Naive B cell (primary cell): ENCODE measurements around the gene SUFU. TPM values are rescaled to one million over a fixed set of nuclear protein-coding genes. Genes with fewer than 3 reads are reported as not detected.
"Not testable (repeated sequence)": the region's sequence is repeated elsewhere in the genome, so short reads cannot be mapped to it uniquely, and the experiment has no call there.

ENCODE experiments used
- ATAC-seq, 2 donors: fragments of 150-1000 bp; cut with Tn5 transposase; 2 replicates each; pipeline ENCODE4 v1.10.0; 2021; ENCODE audit warnings: low read depth in 2 of 2, mild to moderate bottlenecking in 2 of 2, moderate library complexity in 2 of 2
- DNase-seq: peaks from one replicate; pipeline ENCODE4 v3.0.0; 2022
- H3K27ac Mint-ChIP-seq, 6 donors: one replicate each; pipeline ENCODE4 v1.8.0; 2020 to 2022; ENCODE audit warnings: mild to moderate bottlenecking in 6 of 6, mixed read lengths in 6 of 6, moderate library complexity in 5 of 6, inconsistent platforms in 2 of 6
- H3K27me3 Mint-ChIP-seq, 3 donors: one replicate each; pipeline ENCODE4 v1.8.0; 2021 to 2022; ENCODE audit warnings: mixed read lengths in 3 of 3, mild to moderate bottlenecking in 1 of 3
- H3K36me3 Mint-ChIP-seq, 2 donors: one replicate each; pipeline ENCODE4 v1.8.0; 2020 to 2022; ENCODE audit warnings: mixed read lengths in 2 of 2, inconsistent platforms in 1 of 2, mild to moderate bottlenecking in 1 of 2
- H3K4me1 Mint-ChIP-seq, 3 donors: one replicate each; pipeline ENCODE4 v1.8.0; 2020 to 2022; ENCODE audit warnings: mixed read lengths in 3 of 3, inconsistent platforms in 1 of 3, mild to moderate bottlenecking in 1 of 3, moderate library complexity in 1 of 3
- H3K4me3 Mint-ChIP-seq, 8 donors: one replicate each; pipeline ENCODE4 v1.8.0; 2020 to 2022; ENCODE audit warnings: mild to moderate bottlenecking in 8 of 8, mixed read lengths in 8 of 8, moderate library complexity in 8 of 8, inconsistent platforms in 2 of 8
- H3K9me3 Mint-ChIP-seq, 7 donors: one replicate each; pipeline ENCODE4 v1.8.0; 2020 to 2022; ENCODE audit warnings: mixed read lengths in 7 of 7, mild to moderate bottlenecking in 5 of 7, inconsistent platforms in 2 of 7, moderate library complexity in 1 of 7
- polyA plus RNA-seq, 6 donors: library from polyadenylated mRNA; unstranded; fragments of 300-500 nt; fragmentation: Illumina TruSeq; gene quantifications; one replicate each; pipeline ENCODE4 v1.2.3, GENCODE V29; 2021; ENCODE audit warnings: low read depth in 6 of 6

SUFU gene
- polyA plus RNA-seq, 6 donors from 2014 or later = 0.84 to 7.8 (median 4.0) TPM

- H3K36me3 Mint-ChIP-seq = peaks cover 6 to 7% of the 10 kb centered on the region in 2 donors
- no peak for DNase-seq
- peaks cover 12 to 24% (median 14%) of the 10 kb centered on the region in 3 donors for H3K4me1 Mint-ChIP-seq
- H3K4me3 Mint-ChIP-seq = no peak overlapping the region
- H3K9me3 Mint-ChIP-seq = no peaks in the 10 kb centered on the region
- ATAC-seq = no peak
- no peaks in the 10 kb centered on the region for H3K27me3 Mint-ChIP-seq
- H3K27ac Mint-ChIP-seq = peak overlapping the region in 1 of 6 donors; percentile 33
These were observed 10.8 kb upstream of the SUFU start for GRCh38 chr10:102492983-102493382.

DNA sequence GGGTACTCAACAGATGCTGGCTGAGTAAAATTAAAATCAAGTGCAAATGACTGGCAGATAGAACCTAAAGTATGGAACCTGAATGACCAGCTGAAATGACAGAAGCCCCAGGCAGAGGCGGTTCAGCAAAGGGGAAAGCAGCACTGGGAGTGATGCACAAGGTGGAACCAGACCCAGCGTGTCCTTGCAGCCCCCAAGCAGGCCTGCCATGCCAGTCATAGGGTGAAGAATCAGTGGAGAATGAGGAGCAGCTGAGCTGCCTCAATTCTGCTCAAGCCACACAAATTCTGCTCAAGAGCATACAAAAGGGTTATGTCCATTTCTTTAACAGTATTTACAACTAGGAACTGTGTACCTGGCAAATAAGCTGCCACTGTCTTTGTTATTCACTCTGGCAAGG is 10.0 kb upstream of the SUFU start:
- no peak for ATAC-seq
- H3K4me1 Mint-ChIP-seq = peaks cover 13 to 31% (median 14%) of the 10 kb centered on the region in 3 donors
- H3K4me3 Mint-ChIP-seq = no peak overlapping the region
- H3K9me3 Mint-ChIP-seq = no peaks in the 10 kb centered on the region
- H3K27ac Mint-ChIP-seq = peak overlapping the region in 1 of 6 donors; percentile 3
- H3K27me3 Mint-ChIP-seq = no peaks in the 10 kb centered on the region
- H3K36me3 Mint-ChIP-seq = peaks cover 6 to 7% of the 10 kb centered on the region in 2 donors
- DNase-seq = no peak

- H3K4me3 Mint-ChIP-seq = peak overlapping the region in 1 of 8 donors; percentile 37
- H3K27me3 Mint-ChIP-seq = no peaks in the 10 kb centered on the region
- DNase-seq = no peak
- no peak overlapping the region for H3K27ac Mint-ChIP-seq
- peaks cover 12 to 37% (median 18%) of the 10 kb centered on the region in 3 donors for H3K4me1 Mint-ChIP-seq
- ATAC-seq = no peak
- no peaks in the 10 kb centered on the region for H3K9me3 Mint-ChIP-seq
- peaks cover under 1 to 7% of the 10 kb centered on the region in 2 donors for H3K36me3 Mint-ChIP-seq
These were observed 6.2 kb upstream of the SUFU start for GRCh38 chr10:102497545-102497944.

- Mint-ChIP-seq H3K36me3 (no peaks in the 10 kb centered on the region), H3K9me3 (no peaks in the 10 kb centered on the region), H3K27ac (no peak overlapping the region), H3K4me1 (peaks cover 9 to 25% (median 14%) of the 10 kb centered on the region in 3 donors), H3K27me3 (no peaks in the 10 kb centered on the region), H3K4me3 (peak overlapping the region in 2 of 8 donors; percentile 7 to 28)
- DNase-seq (no peak), ATAC-seq (no peak)
These were observed 4.4 kb upstream of the SUFU start for GRCh38 chr10:102499356-102499755.

DNA sequence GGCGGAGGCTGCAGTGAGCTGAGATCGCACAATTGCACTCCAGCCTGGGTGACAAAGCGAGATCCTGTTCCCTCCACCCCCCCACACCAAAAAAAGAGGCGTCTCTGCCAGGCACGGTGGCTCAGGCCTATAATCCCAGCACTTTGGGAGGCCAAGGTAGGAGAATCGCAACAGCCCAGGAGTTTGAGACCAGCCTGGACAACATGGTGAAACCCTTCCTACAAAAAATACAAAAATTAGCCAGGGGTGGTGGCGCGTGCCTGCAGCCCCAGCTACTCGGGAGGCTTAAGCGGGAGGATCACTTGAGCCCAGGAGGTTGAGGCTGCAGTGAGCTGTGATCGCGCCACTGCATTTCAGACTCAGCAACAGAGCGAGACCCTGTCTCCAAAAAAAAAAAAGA is 3.1 kb upstream of the SUFU start:
- not testable (repeated sequence) for H3K27me3 Mint-ChIP-seq, H3K36me3 Mint-ChIP-seq, DNase-seq, H3K9me3 Mint-ChIP-seq, ATAC-seq
- peaks cover 20 to 37% (median 26%) of the 10 kb centered on the region in 3 donors for H3K4me1 Mint-ChIP-seq
- peak overlapping the region in 2 of 6 donors; percentile 64 to 79 for H3K27ac Mint-ChIP-seq
- peak overlapping the region in 1 of 8 donors; percentile 10 for H3K4me3 Mint-ChIP-seq

GRCh38 chr10:102501201-102502028 is 2.4 kb upstream of the SUFU start:
- no peaks in the 10 kb centered on the region for H3K36me3 Mint-ChIP-seq
- peak overlapping the region in 1 of 6 donors; percentile 79 for H3K27ac Mint-ChIP-seq
- ATAC-seq (no peak), DNase-seq (no peak)
- no peaks in the 10 kb centered on the region for H3K9me3 Mint-ChIP-seq
- no peaks in the 10 kb centered on the region for H3K27me3 Mint-ChIP-seq
- no peak overlapping the region for H3K4me3 Mint-ChIP-seq
- peaks cover 20 to 39% (median 26%) of the 10 kb centered on the region in 3 donors for H3K4me1 Mint-ChIP-seq

DNA sequence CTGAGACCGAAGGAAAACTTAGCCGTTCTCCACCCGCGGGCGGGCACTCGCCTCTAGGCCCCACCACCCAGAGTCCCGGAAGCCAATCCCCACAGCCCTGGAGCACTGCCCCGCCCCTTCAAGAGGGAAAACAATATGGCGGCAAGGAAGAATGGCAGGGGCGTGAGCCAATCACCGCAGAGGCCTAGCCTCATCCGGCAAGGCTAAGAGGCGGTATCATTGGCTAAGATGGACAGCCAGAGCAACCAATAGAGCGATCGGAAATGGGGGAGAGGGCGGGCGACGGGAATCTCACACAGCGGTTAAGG is 1.8 kb upstream of the SUFU start:
- Mint-ChIP-seq H3K27ac (no peak overlapping the region), H3K36me3 (no peaks in the 10 kb centered on the region), H3K27me3 (no peaks in the 10 kb centered on the region), H3K4me1 (peaks cover 20 to 43% (median 26%) of the 10 kb centered on the region in 3 donors), H3K9me3 (no peaks in the 10 kb centered on the region), H3K4me3 (no peak overlapping the region)
- DNase-seq (peak; percentile 99), ATAC-seq (peak; percentile 75 to 76)

- ATAC-seq (peak; percentile 53), DNase-seq (peak; percentile 96)
- H3K27me3 Mint-ChIP-seq = no peaks in the 10 kb centered on the region
- H3K9me3 Mint-ChIP-seq = no peaks in the 10 kb centered on the region
- H3K36me3 Mint-ChIP-seq = no peaks in the 10 kb centered on the region
- H3K4me1 Mint-ChIP-seq = peaks cover 20 to 44% (median 26%) of the 10 kb centered on the region in 3 donors
- H3K27ac Mint-ChIP-seq = peak within 1 kb of the TSS in 2 of 6 donors; percentile 71 to 91
- no peak within 1 kb of the TSS for H3K4me3 Mint-ChIP-seq
These were observed 1.2 kb upstream of the SUFU start, which contains the start of gene ACTR1A for GRCh38 chr10:102502337-102503151. Gene ACTR1A (minus strand): TSS chr10:102502712. CDS start chr10:102502647, 65 bp downstream.

DNA sequence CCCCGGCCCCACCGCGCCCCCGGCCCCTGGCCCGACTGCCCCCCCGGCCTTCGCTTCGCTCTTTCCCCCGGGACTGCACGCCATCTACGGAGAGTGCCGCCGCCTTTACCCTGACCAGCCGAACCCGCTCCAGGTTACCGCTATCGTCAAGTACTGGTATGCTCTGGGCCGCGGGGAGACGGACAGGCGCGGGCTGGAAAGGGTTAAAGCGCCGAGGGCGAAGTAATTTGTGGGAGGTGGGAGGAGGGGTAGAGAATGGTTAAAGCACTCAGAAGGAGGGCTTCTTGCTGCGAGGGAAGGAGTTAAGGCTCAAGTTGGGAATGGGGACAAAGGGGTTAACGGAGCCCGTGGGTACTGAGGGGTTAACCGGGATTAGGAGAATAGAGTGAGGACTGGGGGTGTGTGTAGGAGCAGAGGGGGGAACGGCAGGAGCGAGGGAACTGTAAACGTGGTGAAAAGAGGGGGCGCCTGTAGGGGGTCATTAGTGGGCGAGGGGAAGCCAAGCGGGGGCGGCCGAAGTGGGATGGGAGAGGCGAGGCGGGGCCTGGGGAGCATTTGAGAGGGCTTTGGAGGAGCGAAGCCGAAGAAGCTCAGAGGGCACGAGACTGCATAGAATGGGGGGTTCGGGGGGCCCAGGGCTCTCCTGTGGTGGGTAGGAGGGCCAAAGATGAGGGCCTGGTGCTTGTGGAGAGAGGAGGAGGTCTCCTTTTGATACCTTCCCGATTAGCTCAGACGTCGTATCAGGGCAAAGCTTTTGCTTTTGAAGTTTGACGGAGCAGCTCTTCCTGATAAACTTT is 605 bp downstream of the SUFU start:
- no peak for ATAC-seq

DNA sequence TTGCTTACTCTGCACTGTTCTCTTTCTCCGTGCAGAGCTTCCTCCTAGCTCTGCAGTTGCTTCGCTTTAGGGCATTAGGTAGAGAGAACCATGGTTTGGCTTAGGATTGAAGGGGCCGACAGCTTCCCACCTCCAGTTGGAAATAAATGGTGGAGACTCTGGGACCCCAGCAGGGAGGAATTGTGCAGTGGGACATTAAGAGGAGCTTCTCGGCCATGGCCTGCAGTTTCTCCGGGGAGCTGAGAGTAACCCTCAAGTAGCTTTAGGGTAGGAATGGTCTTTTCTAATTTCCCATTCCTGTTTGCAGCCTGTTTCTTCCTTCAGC is 1.2 kb downstream of the SUFU start:
- Mint-ChIP-seq H3K36me3 (no peaks in the 10 kb centered on the region), H3K4me1 (peaks cover 16 to 36% (median 23%) of the 10 kb centered on the region in 3 donors), H3K9me3 (no peaks in the 10 kb centered on the region), H3K4me3 (no peak overlapping the region), H3K27ac (peak overlapping the region in 4 of 6 donors; percentile 60 to 90 (median 74)), H3K27me3 (no peaks in the 10 kb centered on the region)
- ATAC-seq = no peak
- DNase-seq = no peak

More for the DNA sequence above, 605 bp downstream of the SUFU start:
- Mint-ChIP-seq H3K27ac (peak overlapping the region in 4 of 6 donors; percentile 62 to 90 (median 75)), H3K36me3 (no peaks in the 10 kb centered on the region), H3K4me3 (no peak overlapping the region), H3K4me1 (peaks cover 17 to 39% (median 26%) of the 10 kb centered on the region in 3 donors), H3K27me3 (no peaks in the 10 kb centered on the region), H3K9me3 (no peaks in the 10 kb centered on the region)
- no peak for DNase-seq

DNA sequence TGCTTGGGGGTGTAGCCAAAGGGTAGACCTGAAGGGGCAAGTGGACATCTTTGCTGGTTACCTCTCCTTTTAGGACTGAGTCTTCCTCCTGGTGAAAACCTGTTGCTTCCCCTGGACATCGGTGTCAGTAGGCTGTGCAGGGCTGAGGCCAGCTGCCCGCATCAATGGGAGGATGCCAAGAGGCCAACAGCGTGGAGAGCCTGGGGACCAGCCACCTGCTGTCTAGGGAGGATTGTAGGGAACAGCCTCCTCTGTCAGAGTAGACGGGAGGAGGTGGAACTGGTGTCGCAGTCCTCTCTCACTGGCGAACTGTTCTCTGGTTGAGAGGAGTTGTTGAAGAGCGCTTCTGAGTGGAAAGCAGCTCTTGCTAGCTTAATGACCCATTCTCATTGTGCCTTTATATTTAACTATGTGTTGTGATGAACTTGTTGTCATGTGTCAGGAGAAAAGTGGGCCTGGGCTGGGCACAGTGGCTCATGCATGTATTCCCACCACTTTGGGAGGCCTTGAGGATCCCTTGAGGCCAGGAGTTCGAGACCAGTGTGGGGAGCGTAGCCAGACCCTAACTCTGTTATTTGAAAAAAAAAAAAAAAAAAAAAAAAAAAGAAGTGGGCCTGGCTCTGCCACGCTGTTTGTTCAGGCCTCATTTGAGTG is 1.8 kb downstream of the SUFU start:
- Mint-ChIP-seq H3K36me3 (no peaks in the 10 kb centered on the region), H3K27ac (peak overlapping the region in 1 of 6 donors; percentile 54), H3K4me3 (peak overlapping the region in 4 of 8 donors; percentile 24 to 50 (median 48)), H3K9me3 (no peaks in the 10 kb centered on the region), H3K27me3 (no peaks in the 10 kb centered on the region), H3K4me1 (peaks cover 16 to 34% (median 23%) of the 10 kb centered on the region in 3 donors)
- DNase-seq (no peak), ATAC-seq (no peak)

DNA sequence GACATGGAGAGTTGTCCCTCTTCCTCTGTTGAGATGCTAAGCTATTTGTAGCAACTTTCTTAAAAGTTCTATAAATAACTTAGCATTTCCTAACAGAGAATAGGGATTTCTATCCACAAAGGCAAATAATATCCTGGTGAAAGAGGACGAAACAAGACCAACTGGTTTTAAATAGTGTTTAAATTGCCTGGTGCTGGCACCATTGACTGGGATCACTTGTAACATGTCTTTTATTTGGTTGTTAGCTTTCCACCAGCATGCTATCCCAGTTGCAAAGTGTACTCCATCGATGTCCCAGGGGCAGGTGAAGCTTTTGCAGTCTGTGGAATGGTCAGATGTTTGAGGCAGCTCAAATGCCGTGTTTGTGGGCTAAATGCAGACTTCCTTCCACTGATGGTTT is 3.7 kb downstream of the SUFU start:
- H3K9me3 Mint-ChIP-seq = no peaks in the 10 kb centered on the region
- H3K4me1 Mint-ChIP-seq = peaks cover 28 to 48% (median 35%) of the 10 kb centered on the region in 3 donors
- H3K4me3 Mint-ChIP-seq = peak overlapping the region in 2 of 8 donors; percentile 22 to 53
- no peaks in the 10 kb centered on the region for H3K36me3 Mint-ChIP-seq
- no peak for DNase-seq
- H3K27ac Mint-ChIP-seq = no peak overlapping the region
- no peak for ATAC-seq
- H3K27me3 Mint-ChIP-seq = no peaks in the 10 kb centered on the region
